WTC11 (cell line): Measurements from ENCODE around the gene POLR1G. TPM values are rescaled to one million over a fixed set of nuclear protein-coding genes. Genes with fewer than 3 reads are reported as not detected.

Experiments used
- ATAC-seq: fragments of 200-7000 bp; cut with Tn5 transposase; 2 replicates; pipeline ENCODE4 v1.10.0; 2021; ENCODE audit warnings: mild to moderate bottlenecking, moderate library complexity
- CTCF ChIA-PET: fragments of 300-600 bp; sonication (Branson Sonifier 250); formaldehyde crosslinking; loops from one replicate; lab custom pipeline; 2021; ENCODE audit warnings: antibody characterized with exemption; lab: Charles Lee
- POLR2A ChIA-PET: fragments of 350-600 bp; sonication (Branson Sonifier 250); formaldehyde crosslinking; loops from one replicate; lab custom pipeline; 2021; ENCODE audit warnings: antibody characterized with exemption; lab: Charles Lee
- DNase-seq: peaks from one replicate; pipeline ENCODE4 v3.0.0; 2021; ENCODE audit warnings: low spot score
- H3K27ac Mint-ChIP-seq: 2 replicates; pipeline ENCODE4 v1.8.0; 2021; ENCODE audit warnings: mixed read lengths
- H3K27me3 Mint-ChIP-seq: 2 replicates; pipeline ENCODE4 v1.8.0; 2021; ENCODE audit warnings: low read depth, mild to moderate bottlenecking, moderate library complexity, mixed read lengths
- H3K36me3 Mint-ChIP-seq: 2 replicates; pipeline ENCODE4 v1.8.0; 2021; ENCODE audit warnings: mixed read lengths
- H3K4me1 Mint-ChIP-seq: 2 replicates; pipeline ENCODE4 v1.8.0; 2022; ENCODE audit warnings: mixed read lengths
- H3K4me3 Mint-ChIP-seq: 2 replicates; pipeline ENCODE4 v1.8.0; 2021; ENCODE audit warnings: mild to moderate bottlenecking, moderate library complexity, mixed read lengths
- H3K9me3 Mint-ChIP-seq: 2 replicates; pipeline ENCODE4 v1.8.0; 2021; ENCODE audit warnings: mixed read lengths
- ATF3 ChIP-seq: sonication (generic); formaldehyde crosslinking; conservative IDR thresholded peaks from 2 replicates; pipeline ENCODE4 v1.8.1; 2022; ENCODE audit warnings: mild to moderate bottlenecking, missing genetic modification reagents
- CREM ChIP-seq: sonication (generic); formaldehyde crosslinking; IDR thresholded peaks from 2 replicates; pipeline ENCODE4 v1.8.1; 2022; ENCODE audit warnings: mild to moderate bottlenecking, missing genetic modification reagents, moderate library complexity
- CTCF ChIP-seq: fragments of 200-600 bp; IDR thresholded peaks from 2 replicates; pipeline ENCODE4 v1.8.0; 2022; ENCODE audit warnings: antibody characterized with exemption
- ERG ChIP-seq: fragments of 250-450 bp; sonication (Bioruptor Pico); IDR thresholded peaks from 2 replicates; pipeline ENCODE4 v1.8.0; 2021; ENCODE audit warnings: mild to moderate bottlenecking
- ETV6 ChIP-seq: sonication (generic); formaldehyde crosslinking; IDR thresholded peaks from 2 replicates; pipeline ENCODE4 v1.8.1; 2022; ENCODE audit warnings: mild to moderate bottlenecking, missing genetic modification reagents
- FOXJ3 ChIP-seq: sonication (generic); formaldehyde crosslinking; IDR thresholded peaks from 2 replicates; pipeline ENCODE4 v1.9.0; 2021; ENCODE audit warnings: missing genetic modification reagents, mild to moderate bottlenecking, borderline replicate concordance
- FOXK1 ChIP-seq: sonication (generic); formaldehyde crosslinking; IDR thresholded peaks from 2 replicates; pipeline ENCODE4 v1.8.0; 2022; ENCODE audit warnings: mild to moderate bottlenecking, moderate library complexity, missing genetic modification reagents
- FOXP1 ChIP-seq: sonication (generic); formaldehyde crosslinking; IDR thresholded peaks from 2 replicates; pipeline ENCODE4 v1.8.0; 2022; ENCODE audit warnings: missing genetic modification reagents, mild to moderate bottlenecking, moderate library complexity, borderline replicate concordance
- GRHL2 ChIP-seq: fragments of 250-450 bp; sonication (Bioruptor Pico); IDR thresholded peaks from 2 replicates; pipeline ENCODE4 v1.8.0; 2022; ENCODE audit warnings: mild to moderate bottlenecking, moderate library complexity; ENCODE audit not compliant: insufficient replicate concordance, severe bottlenecking
- IRF2 ChIP-seq: sonication (generic); formaldehyde crosslinking; IDR thresholded peaks from 2 replicates; pipeline ENCODE4 v1.8.0; 2022; ENCODE audit warnings: low read depth, missing genetic modification reagents, borderline replicate concordance
- MYBL2 ChIP-seq: sonication (generic); formaldehyde crosslinking; IDR thresholded peaks from 2 replicates; pipeline ENCODE4 v1.8.1; 2023; ENCODE audit warnings: mild to moderate bottlenecking, moderate library complexity, missing genetic modification reagents
- RELA ChIP-seq: sonication (generic); formaldehyde crosslinking; IDR thresholded peaks from 2 replicates; pipeline ENCODE4 v1.8.1; 2022; ENCODE audit warnings: missing genetic modification reagents, mild to moderate bottlenecking, borderline replicate concordance
- RORB ChIP-seq: fragments of 250-450 bp; sonication (Bioruptor Pico); IDR thresholded peaks from 2 replicates; pipeline ENCODE4 v1.9.0; 2021; ENCODE audit warnings: mild to moderate bottlenecking
- SMAD4 ChIP-seq: sonication (generic); formaldehyde crosslinking; IDR thresholded peaks from 2 replicates; pipeline ENCODE4 v1.8.0; 2022; ENCODE audit warnings: mild to moderate bottlenecking, missing genetic modification reagents
- TP53 ChIP-seq: sonication (generic); formaldehyde crosslinking; IDR thresholded peaks from 2 replicates; pipeline ENCODE4 v1.8.1; 2023; ENCODE audit warnings: mild to moderate bottlenecking, missing genetic modification reagents
- ZMAT4 ChIP-seq: fragments of 250-450 bp; sonication (Bioruptor Pico); IDR thresholded peaks from 2 replicates; pipeline ENCODE4 v1.9.0; 2021; ENCODE audit warnings: mild to moderate bottlenecking
- ZNF396 ChIP-seq: fragments of 250-450 bp; sonication (Bioruptor Pico); IDR thresholded peaks from 2 replicates; pipeline ENCODE4 v1.8.0; 2021; ENCODE audit warnings: mild to moderate bottlenecking, moderate library complexity, borderline replicate concordance
- total RNA-seq: library from RNA; stranded (reverse); gene quantifications from 3 replicates; pipeline ENCODE4 v1.2.3, GENCODE V29; 2021
- TF ChIP-seq, protein P1 (sequence below): sonication (generic); formaldehyde crosslinking; IDR thresholded peaks from 2 replicates; pipeline ENCODE4 v1.8.0; 2023; ENCODE audit warnings: missing genetic modification reagents
- TF ChIP-seq, protein P2 (sequence below): sonication (generic); formaldehyde crosslinking; IDR thresholded peaks from 2 replicates; pipeline ENCODE4 v1.8.0; 2023; ENCODE audit warnings: missing genetic modification reagents, mild to moderate bottlenecking, borderline replicate concordance
- TF ChIP-seq, protein P3 (sequence below): sonication (generic); formaldehyde crosslinking; IDR thresholded peaks from 2 replicates; pipeline ENCODE4 v1.8.1; 2022; ENCODE audit warnings: missing genetic modification reagents, borderline replicate concordance

The POLR1G gene
- total RNA-seq, 1 experiment from 2014 or later: 38.1 TPM

GRCh38 chr19:45363861-45364459, 42.5 kb upstream of the POLR1G start:
- ATAC-seq (no peak), DNase-seq (no peak)
- H3K9me3 Mint-ChIP-seq: no peaks in the 10 kb centered on the region
- H3K4me1 Mint-ChIP-seq: peaks cover 6% of the 10 kb centered on the region
- H3K4me3 Mint-ChIP-seq: no peak overlapping the region
- ChIA-PET POLR2A (interaction anchor here (0.5 kb wide), 1 partner anchor 267 kb away, joined by 7 read pairs; no protein-coding TSS in a partner anchor), CTCF (interaction anchor here (0.5 to 0.6 kb wide), 2 partner anchors 31 to 296 kb away, joined by 3 read pairs; no protein-coding TSS in a partner anchor)
- no peaks in the 10 kb centered on the region for H3K27me3 Mint-ChIP-seq
- H3K36me3 Mint-ChIP-seq: peaks cover 46% of the 10 kb centered on the region
- no peak overlapping the region for H3K27ac Mint-ChIP-seq
- TF ChIP-seq, protein P1, sequence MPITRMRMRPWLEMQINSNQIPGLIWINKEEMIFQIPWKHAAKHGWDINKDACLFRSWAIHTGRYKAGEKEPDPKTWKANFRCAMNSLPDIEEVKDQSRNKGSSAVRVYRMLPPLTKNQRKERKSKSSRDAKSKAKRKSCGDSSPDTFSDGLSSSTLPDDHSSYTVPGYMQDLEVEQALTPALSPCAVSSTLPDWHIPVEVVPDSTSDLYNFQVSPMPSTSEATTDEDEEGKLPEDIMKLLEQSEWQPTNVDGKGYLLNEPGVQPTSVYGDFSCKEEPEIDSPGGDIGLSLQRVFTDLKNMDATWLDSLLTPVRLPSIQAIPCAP: no peak
- TF ChIP-seq GRHL2 (CRISPR knock-in tag) (no peak), FOXK1 (CRISPR knock-in tag) (no peak), ATF3 (CRISPR knock-in tag) (no peak), ZNF396 (CRISPR knock-in tag) (no peak), TP53 (no peak), ERG (CRISPR knock-in tag) (no peak), CREM (CRISPR knock-in tag) (no peak), RORB (CRISPR knock-in tag) (no peak), FOXJ3 (no peak), CTCF (no peak)
- TF ChIP-seq, protein P2, sequence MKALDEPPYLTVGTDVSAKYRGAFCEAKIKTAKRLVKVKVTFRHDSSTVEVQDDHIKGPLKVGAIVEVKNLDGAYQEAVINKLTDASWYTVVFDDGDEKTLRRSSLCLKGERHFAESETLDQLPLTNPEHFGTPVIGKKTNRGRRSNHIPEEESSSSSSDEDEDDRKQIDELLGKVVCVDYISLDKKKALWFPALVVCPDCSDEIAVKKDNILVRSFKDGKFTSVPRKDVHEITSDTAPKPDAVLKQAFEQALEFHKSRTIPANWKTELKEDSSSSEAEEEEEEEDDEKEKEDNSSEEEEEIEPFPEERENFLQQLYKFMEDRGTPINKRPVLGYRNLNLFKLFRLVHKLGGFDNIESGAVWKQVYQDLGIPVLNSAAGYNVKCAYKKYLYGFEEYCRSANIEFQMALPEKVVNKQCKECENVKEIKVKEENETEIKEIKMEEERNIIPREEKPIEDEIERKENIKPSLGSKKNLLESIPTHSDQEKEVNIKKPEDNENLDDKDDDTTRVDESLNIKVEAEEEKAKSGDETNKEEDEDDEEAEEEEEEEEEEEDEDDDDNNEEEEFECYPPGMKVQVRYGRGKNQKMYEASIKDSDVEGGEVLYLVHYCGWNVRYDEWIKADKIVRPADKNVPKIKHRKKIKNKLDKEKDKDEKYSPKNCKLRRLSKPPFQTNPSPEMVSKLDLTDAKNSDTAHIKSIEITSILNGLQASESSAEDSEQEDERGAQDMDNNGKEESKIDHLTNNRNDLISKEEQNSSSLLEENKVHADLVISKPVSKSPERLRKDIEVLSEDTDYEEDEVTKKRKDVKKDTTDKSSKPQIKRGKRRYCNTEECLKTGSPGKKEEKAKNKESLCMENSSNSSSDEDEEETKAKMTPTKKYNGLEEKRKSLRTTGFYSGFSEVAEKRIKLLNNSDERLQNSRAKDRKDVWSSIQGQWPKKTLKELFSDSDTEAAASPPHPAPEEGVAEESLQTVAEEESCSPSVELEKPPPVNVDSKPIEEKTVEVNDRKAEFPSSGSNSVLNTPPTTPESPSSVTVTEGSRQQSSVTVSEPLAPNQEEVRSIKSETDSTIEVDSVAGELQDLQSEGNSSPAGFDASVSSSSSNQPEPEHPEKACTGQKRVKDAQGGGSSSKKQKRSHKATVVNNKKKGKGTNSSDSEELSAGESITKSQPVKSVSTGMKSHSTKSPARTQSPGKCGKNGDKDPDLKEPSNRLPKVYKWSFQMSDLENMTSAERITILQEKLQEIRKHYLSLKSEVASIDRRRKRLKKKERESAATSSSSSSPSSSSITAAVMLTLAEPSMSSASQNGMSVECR (CRISPR knock-in tag): no peak
- TF ChIP-seq, protein P3, sequence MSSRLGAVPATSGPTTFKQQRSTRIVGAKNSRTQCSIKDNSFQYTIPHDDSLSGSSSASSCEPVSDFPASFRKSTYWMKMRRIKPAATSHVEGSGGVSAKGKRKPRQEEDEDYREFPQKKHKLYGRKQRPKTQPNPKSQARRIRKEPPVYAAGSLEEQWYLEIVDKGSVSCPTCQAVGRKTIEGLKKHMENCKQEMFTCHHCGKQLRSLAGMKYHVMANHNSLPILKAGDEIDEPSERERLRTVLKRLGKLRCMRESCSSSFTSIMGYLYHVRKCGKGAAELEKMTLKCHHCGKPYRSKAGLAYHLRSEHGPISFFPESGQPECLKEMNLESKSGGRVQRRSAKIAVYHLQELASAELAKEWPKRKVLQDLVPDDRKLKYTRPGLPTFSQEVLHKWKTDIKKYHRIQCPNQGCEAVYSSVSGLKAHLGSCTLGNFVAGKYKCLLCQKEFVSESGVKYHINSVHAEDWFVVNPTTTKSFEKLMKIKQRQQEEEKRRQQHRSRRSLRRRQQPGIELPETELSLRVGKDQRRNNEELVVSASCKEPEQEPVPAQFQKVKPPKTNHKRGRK: no peak

GRCh38 chr19:45364696-45365095, 41.7 kb upstream of the POLR1G start:
- DNase-seq (no peak), ATAC-seq (no peak)
- H3K36me3 Mint-ChIP-seq: peaks cover 39% of the 10 kb centered on the region
- H3K27ac Mint-ChIP-seq: no peak overlapping the region
- no peak overlapping the region for H3K4me3 Mint-ChIP-seq
- H3K9me3 Mint-ChIP-seq: no peaks in the 10 kb centered on the region
- H3K4me1 Mint-ChIP-seq: peaks cover 9% of the 10 kb centered on the region
- H3K27me3 Mint-ChIP-seq: no peaks in the 10 kb centered on the region
- POLR2A ChIA-PET: no interaction called here
- CTCF ChIA-PET: no interaction called here
- TF ChIP-seq ZMAT4 (CRISPR knock-in tag) (no peak), MYBL2 (CRISPR knock-in tag) (no peak), ETV6 (CRISPR knock-in tag) (no peak), SMAD4 (no peak), ZNF396 (CRISPR knock-in tag) (no peak), RELA (CRISPR knock-in tag) (no peak), GRHL2 (CRISPR knock-in tag) (no peak), IRF2 (CRISPR knock-in tag) (no peak), FOXJ3 (no peak), FOXP1 (CRISPR knock-in tag) (no peak)
